H1 (cell line): ENCODE measurements around the gene COL5A1. TPM values are rescaled to one million over a fixed set of nuclear protein-coding genes. Genes with fewer than 3 reads are reported as not detected.

Source experiments
- CHD1 ChIP-seq: IDR thresholded peaks from 2 replicates; pipeline ENCODE4 v1.6.1; 2012; ENCODE audit warnings: low read depth, low read length, improper control_type of control experiment
- EGR1 ChIP-seq: IDR thresholded peaks from 2 replicates; pipeline ENCODE4 v1.6.1; 2011; ENCODE audit warnings: low read depth, low read length, borderline replicate concordance
- KDM1A ChIP-seq: fragments of 200-600, 300-600 bp; sonication (generic); IDR thresholded peaks from 2 replicates; pipeline ENCODE4 v1.7.1; 2016; ENCODE audit warnings: mild to moderate bottlenecking, low read length, borderline replicate concordance
- KDM4A ChIP-seq: IDR thresholded peaks from one replicate; pipeline ENCODE4 v1.7.1; 2012; ENCODE audit warnings: low read depth, mild to moderate bottlenecking, moderate library complexity, low read length, inconsistent platforms; ENCODE audit not compliant: severe bottlenecking
- RNF2 ChIP-seq: fragments of 200-900, 300-1000 bp; sonication (generic); IDR thresholded peaks from 2 replicates; pipeline ENCODE4 v1.7.1; 2016; ENCODE audit warnings: borderline replicate concordance, low read depth, mild to moderate bottlenecking, antibody characterized with exemption, low read length; ENCODE audit not compliant: poor library complexity, severe bottlenecking; ENCODE audit errors: missing control alignments
- SP1 ChIP-seq: IDR thresholded peaks from 2 replicates; pipeline ENCODE4 v1.6.1; 2011; ENCODE audit warnings: low read depth, low read length
- SP2 ChIP-seq: IDR thresholded peaks from 2 replicates; pipeline ENCODE4 v1.6.1; 2012; ENCODE audit warnings: mild to moderate bottlenecking, low read length, inconsistent platforms
- SRF ChIP-seq: IDR thresholded peaks from 2 replicates; pipeline ENCODE4 v1.6.1; 2011; ENCODE audit warnings: mild to moderate bottlenecking, low read depth, low read length, moderate library complexity
- polyA plus RNA-seq, 7 experiments: library from polyadenylated mRNA; depleted of rRNA in 3 of 7; stranded (reverse) in 5 of 7; unstranded in 2 of 7; fragments of >200 nt in 5 of 7; fragments of 200-250 nt in 2 of 7; gene quantifications; 1 replicate in 5 of 7; 2 replicates in 1 of 7; 4 replicates in 1 of 7; pipeline versions ENCODE4 v1.2.1 to v1.2.3, GENCODE V29; 2011 to 2013; ENCODE audit warnings: missing spikeins in 2 of 7, mixed read lengths in 2 of 7
- total RNA-seq: library from RNA; stranded (reverse); fragmentation: NEBNext Ultra II Directional; extraction: Animal tissue kit (Norgen Biotek cat#: 25700); gene quantifications from 2 replicates; pipeline ENCODE4 v1.2.1, GENCODE V29; 2021
- TF ChIP-seq, protein P1 (sequence below): fragments of 300-600 bp; sonication (generic); IDR thresholded peaks from 2 replicates; pipeline ENCODE4 v1.7.1; 2012; ENCODE audit warnings: low read length, moderate library complexity, mild to moderate bottlenecking, inconsistent platforms; ENCODE audit not compliant: insufficient replicate concordance

The COL5A1 gene
- total and polyA plus RNA-seq, 2 of the 8 experiments (the other 6 are each of a cell fraction or from before 2014, with no cell fraction given), result 3.8 to 12.0 TPM

DNA sequence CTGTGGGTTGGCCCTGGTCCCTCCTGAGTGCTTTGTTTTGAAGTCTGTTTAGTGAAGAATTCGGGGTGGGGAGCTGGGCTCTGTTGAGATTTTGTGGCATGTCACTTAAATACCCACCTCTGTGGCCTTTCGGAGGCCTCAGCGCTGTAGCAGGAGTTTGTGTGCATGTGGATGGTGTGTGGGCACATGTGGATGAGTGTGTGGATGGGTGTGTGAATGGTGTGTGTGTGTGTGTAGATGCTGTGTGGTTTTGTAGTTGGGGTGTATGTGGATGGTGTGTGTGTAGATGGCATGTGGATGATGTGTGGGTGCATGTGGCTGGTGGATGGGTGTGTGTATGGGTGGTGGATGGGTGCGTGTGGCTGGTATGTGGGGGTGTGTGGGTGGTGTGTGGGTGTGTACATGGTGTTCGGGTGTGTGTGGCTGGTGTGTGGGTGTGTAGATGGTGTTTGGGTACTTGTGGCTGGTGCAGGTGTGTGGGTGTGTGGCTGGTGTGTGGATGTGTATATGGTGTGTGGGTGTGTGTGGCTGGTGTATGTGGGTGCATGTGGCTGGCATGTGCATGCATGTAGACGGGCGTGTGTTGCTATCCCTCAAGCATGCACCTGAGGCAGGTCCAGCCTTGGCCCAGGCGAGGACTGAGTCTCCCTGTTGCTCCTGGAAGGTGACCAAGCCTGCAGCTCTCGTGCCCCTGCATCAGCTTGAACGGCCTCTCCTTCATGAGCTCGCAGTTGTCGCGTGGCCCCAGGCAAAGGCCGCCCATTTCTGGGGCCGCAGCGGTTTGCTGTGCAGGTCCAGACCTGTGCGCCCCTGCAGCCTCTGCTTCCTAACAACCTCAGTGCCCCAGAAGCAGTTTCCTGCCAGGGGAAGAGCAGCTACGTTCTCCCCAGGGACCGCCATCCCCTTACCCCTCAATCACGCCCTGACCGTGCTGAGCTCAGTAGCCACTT, 185.0 kb downstream of the COL5A1 start (continued):
- TF ChIP-seq, protein P1, sequence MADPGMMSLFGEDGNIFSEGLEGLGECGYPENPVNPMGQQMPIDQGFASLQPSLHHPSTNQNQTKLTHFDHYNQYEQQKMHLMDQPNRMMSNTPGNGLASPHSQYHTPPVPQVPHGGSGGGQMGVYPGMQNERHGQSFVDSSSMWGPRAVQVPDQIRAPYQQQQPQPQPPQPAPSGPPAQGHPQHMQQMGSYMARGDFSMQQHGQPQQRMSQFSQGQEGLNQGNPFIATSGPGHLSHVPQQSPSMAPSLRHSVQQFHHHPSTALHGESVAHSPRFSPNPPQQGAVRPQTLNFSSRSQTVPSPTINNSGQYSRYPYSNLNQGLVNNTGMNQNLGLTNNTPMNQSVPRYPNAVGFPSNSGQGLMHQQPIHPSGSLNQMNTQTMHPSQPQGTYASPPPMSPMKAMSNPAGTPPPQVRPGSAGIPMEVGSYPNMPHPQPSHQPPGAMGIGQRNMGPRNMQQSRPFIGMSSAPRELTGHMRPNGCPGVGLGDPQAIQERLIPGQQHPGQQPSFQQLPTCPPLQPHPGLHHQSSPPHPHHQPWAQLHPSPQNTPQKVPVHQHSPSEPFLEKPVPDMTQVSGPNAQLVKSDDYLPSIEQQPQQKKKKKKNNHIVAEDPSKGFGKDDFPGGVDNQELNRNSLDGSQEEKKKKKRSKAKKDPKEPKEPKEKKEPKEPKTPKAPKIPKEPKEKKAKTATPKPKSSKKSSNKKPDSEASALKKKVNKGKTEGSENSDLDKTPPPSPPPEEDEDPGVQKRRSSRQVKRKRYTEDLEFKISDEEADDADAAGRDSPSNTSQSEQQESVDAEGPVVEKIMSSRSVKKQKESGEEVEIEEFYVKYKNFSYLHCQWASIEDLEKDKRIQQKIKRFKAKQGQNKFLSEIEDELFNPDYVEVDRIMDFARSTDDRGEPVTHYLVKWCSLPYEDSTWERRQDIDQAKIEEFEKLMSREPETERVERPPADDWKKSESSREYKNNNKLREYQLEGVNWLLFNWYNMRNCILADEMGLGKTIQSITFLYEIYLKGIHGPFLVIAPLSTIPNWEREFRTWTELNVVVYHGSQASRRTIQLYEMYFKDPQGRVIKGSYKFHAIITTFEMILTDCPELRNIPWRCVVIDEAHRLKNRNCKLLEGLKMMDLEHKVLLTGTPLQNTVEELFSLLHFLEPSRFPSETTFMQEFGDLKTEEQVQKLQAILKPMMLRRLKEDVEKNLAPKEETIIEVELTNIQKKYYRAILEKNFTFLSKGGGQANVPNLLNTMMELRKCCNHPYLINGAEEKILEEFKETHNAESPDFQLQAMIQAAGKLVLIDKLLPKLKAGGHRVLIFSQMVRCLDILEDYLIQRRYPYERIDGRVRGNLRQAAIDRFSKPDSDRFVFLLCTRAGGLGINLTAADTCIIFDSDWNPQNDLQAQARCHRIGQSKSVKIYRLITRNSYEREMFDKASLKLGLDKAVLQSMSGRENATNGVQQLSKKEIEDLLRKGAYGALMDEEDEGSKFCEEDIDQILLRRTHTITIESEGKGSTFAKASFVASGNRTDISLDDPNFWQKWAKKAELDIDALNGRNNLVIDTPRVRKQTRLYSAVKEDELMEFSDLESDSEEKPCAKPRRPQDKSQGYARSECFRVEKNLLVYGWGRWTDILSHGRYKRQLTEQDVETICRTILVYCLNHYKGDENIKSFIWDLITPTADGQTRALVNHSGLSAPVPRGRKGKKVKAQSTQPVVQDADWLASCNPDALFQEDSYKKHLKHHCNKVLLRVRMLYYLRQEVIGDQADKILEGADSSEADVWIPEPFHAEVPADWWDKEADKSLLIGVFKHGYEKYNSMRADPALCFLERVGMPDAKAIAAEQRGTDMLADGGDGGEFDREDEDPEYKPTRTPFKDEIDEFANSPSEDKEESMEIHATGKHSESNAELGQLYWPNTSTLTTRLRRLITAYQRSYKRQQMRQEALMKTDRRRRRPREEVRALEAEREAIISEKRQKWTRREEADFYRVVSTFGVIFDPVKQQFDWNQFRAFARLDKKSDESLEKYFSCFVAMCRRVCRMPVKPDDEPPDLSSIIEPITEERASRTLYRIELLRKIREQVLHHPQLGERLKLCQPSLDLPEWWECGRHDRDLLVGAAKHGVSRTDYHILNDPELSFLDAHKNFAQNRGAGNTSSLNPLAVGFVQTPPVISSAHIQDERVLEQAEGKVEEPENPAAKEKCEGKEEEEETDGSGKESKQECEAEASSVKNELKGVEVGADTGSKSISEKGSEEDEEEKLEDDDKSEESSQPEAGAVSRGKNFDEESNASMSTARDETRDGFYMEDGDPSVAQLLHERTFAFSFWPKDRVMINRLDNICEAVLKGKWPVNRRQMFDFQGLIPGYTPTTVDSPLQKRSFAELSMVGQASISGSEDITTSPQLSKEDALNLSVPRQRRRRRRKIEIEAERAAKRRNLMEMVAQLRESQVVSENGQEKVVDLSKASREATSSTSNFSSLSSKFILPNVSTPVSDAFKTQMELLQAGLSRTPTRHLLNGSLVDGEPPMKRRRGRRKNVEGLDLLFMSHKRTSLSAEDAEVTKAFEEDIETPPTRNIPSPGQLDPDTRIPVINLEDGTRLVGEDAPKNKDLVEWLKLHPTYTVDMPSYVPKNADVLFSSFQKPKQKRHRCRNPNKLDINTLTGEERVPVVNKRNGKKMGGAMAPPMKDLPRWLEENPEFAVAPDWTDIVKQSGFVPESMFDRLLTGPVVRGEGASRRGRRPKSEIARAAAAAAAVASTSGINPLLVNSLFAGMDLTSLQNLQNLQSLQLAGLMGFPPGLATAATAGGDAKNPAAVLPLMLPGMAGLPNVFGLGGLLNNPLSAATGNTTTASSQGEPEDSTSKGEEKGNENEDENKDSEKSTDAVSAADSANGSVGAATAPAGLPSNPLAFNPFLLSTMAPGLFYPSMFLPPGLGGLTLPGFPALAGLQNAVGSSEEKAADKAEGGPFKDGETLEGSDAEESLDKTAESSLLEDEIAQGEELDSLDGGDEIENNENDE, result no peak
- TF ChIP-seq CHD1 (no peak), KDM1A (no peak), SP2 (no peak), KDM4A (no peak), SRF (no peak), SP1 (no peak), EGR1 (no peak), RNF2 (no peak)
